NB4 (cell line): Measurements from ENCODE around the gene IRAG1.

ENCODE experiments used
- MYC ChIP-seq: IDR thresholded peaks from 2 replicates; pipeline ENCODE4 v1.6.1; 2011; ENCODE audit warnings: low read depth, low read length
- POLR2A ChIP-seq: IDR thresholded peaks from 2 replicates; pipeline ENCODE4 v1.6.1; 2011; ENCODE audit warnings: mild to moderate bottlenecking; ENCODE audit not compliant: insufficient read length; ENCODE audit errors: extremely low read depth
- TF ChIP-seq, protein P1 (sequence below): IDR thresholded peaks from one replicate; pipeline ENCODE4 v1.5.1; 2012; ENCODE audit warnings: low read depth, low read length

DNA sequence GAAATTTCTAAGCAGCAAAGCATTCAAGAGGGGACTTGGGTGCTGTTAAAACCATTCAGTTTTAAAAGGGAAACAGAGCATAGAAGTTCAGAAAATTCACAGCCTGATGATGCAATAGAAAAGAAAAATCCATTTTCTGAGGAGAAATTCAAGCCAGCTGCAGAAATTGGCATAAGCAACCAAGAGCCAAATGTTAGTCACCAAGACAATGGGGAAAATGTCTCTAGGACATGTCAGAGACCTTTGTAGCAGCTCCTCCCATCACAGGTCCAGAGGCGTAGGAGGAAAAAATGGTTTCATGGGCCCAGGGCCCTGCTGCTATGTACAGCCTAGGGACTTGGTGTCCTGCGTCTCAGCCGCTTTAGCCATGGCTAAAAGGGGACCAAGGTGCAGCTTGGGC, 5.5 kb upstream of the IRAG1 start:
- no peak for TF ChIP-seq MYC
- TF ChIP-seq, protein P1, sequence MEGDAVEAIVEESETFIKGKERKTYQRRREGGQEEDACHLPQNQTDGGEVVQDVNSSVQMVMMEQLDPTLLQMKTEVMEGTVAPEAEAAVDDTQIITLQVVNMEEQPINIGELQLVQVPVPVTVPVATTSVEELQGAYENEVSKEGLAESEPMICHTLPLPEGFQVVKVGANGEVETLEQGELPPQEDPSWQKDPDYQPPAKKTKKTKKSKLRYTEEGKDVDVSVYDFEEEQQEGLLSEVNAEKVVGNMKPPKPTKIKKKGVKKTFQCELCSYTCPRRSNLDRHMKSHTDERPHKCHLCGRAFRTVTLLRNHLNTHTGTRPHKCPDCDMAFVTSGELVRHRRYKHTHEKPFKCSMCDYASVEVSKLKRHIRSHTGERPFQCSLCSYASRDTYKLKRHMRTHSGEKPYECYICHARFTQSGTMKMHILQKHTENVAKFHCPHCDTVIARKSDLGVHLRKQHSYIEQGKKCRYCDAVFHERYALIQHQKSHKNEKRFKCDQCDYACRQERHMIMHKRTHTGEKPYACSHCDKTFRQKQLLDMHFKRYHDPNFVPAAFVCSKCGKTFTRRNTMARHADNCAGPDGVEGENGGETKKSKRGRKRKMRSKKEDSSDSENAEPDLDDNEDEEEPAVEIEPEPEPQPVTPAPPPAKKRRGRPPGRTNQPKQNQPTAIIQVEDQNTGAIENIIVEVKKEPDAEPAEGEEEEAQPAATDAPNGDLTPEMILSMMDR = no peak
- no peak for TF ChIP-seq POLR2A
